Progenitor cell of endocrine pancreas (in vitro differentiated cells): ENCODE measurements around the gene FAM174A. TPM values are rescaled to one million over a fixed set of nuclear protein-coding genes. Genes with fewer than 3 reads are reported as not detected.
"Not testable (repeated sequence)": the region's sequence is repeated elsewhere in the genome, so short reads cannot be mapped to it uniquely, and the experiment has no call there.

ENCODE experiments used
- DNase-seq: peaks from one replicate; pipeline ENCODE4 v3.0.0; 2021; ENCODE audit warnings: low spot score; ENCODE audit not compliant: unreplicated experiment
- H3K27ac Mint-ChIP-seq: 2 replicates; pipeline ENCODE4 v1.8.0; 2021; ENCODE audit warnings: mild to moderate bottlenecking, moderate library complexity, mixed read lengths
- H3K27me3 Mint-ChIP-seq: 2 replicates; pipeline ENCODE4 v1.8.0; 2021; ENCODE audit warnings: mixed read lengths
- H3K36me3 Mint-ChIP-seq: 2 replicates; pipeline ENCODE4 v1.8.0; 2022; ENCODE audit warnings: mixed read lengths; ENCODE audit not compliant: insufficient read depth
- H3K4me1 Mint-ChIP-seq: 2 replicates; pipeline ENCODE4 v1.8.0; 2021; ENCODE audit warnings: low read depth, mixed read lengths
- H3K4me3 Mint-ChIP-seq: 2 replicates; pipeline ENCODE4 v1.8.0; 2021; ENCODE audit warnings: low read depth, mild to moderate bottlenecking, moderate library complexity, mixed read lengths
- H3K9me3 Mint-ChIP-seq: 2 replicates; pipeline ENCODE4 v1.8.0; 2021; ENCODE audit warnings: low read depth, mixed read lengths
- total RNA-seq: library from RNA; stranded (reverse); gene quantifications from 2 replicates; pipeline ENCODE4 v1.2.1, GENCODE V29; 2021
- TF ChIP-seq, protein P1 (sequence below): fragments of 200-600 bp; sonication (generic); IDR thresholded peaks from one replicate; pipeline ENCODE4 v1.5.0; 2021; ENCODE audit warnings: antibody characterized with exemption, mild to moderate bottlenecking; ENCODE audit not compliant: unreplicated experiment

The FAM174A gene
- total RNA-seq, 1 donor from 2014 or later, result 8.3 TPM

DNA sequence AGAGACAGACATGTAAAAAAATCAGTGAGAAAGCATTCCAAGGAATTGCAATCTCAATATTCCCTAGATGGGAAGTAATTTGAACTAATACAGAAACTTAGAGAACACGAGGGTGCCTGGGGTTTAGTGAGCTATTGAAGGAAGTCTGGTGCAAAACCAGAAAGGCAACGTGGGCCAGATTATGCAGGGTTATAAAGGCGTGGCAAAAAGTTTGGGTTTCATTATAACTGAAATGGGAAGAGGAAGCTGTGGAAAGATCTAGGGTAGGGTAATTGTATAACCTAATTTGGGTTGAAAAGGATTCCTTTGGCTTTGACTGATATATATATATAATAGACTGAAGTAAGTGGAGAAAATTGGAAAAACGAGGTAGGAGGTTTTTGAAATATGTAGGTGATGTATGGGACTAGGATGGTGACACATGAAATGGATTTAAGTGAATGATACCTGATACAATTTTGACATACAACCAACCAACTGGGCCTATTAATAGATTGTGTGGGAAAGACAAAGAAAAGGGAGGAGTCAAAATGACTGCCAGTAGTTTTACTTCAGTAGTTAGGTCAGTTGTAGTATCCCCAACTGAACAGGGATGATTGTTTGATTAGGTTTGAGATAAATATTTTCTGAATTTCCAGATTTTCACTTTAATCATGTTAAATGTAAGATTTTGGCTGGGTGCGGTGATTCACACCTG lies 65.3 kb downstream of the FAM174A start:
- TF ChIP-seq, protein P1, sequence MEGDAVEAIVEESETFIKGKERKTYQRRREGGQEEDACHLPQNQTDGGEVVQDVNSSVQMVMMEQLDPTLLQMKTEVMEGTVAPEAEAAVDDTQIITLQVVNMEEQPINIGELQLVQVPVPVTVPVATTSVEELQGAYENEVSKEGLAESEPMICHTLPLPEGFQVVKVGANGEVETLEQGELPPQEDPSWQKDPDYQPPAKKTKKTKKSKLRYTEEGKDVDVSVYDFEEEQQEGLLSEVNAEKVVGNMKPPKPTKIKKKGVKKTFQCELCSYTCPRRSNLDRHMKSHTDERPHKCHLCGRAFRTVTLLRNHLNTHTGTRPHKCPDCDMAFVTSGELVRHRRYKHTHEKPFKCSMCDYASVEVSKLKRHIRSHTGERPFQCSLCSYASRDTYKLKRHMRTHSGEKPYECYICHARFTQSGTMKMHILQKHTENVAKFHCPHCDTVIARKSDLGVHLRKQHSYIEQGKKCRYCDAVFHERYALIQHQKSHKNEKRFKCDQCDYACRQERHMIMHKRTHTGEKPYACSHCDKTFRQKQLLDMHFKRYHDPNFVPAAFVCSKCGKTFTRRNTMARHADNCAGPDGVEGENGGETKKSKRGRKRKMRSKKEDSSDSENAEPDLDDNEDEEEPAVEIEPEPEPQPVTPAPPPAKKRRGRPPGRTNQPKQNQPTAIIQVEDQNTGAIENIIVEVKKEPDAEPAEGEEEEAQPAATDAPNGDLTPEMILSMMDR, result no peak
- no peaks in the 10 kb centered on the region for H3K27me3 Mint-ChIP-seq
- no peak overlapping the region for H3K27ac Mint-ChIP-seq
- H3K4me3 Mint-ChIP-seq, result no peak overlapping the region
- no peaks in the 10 kb centered on the region for H3K36me3 Mint-ChIP-seq
- H3K9me3 Mint-ChIP-seq, result no peaks in the 10 kb centered on the region
- no peak for DNase-seq
- H3K4me1 Mint-ChIP-seq, result no peaks in the 10 kb centered on the region

DNA sequence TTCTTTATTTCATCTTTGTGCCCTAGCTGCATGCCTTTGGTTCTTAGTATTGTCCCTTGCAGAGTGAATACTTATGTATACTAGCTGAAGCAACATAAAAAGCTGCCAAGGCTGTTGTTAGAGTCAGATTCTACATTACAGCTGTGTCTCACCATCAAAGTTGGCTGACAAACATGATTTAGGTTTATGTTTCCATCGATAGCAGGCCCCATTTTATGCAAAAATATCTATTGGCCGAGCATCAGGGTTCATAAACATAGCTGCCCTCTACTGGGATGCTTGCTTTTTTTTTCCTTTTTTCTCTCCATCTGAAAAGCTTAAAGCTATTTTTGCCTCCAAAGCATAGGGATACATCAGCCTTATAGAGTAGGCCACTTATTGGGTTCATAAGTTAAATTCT lies 68.0 kb downstream of the FAM174A start:
- Mint-ChIP-seq H3K27me3 (no peaks in the 10 kb centered on the region), H3K27ac (no peak overlapping the region), H3K36me3 (no peaks in the 10 kb centered on the region), H3K4me3 (no peak overlapping the region), H3K4me1 (no peaks in the 10 kb centered on the region), H3K9me3 (no peaks in the 10 kb centered on the region)
- TF ChIP-seq, protein P1, result no peak
- DNase-seq, result no peak

DNA sequence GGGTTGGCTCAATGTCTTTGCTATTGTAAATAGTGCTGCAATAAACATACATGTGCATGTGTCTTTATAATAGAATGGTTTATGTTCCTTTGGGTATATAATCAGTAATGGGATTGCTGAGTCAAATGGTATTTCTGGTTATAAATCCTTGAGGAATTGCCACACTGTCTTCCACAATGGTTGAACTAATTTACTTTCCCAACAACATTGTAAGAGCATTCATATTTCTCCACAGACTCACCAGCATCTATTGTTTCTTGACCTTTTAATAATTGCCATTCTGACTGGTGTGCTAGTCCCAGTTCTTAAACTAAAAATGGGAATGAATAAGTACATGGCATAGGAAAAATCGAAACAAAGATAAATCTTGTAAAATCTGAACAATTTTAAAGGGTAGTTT lies 68.8 kb downstream of the FAM174A start:
- not testable (repeated sequence) for H3K4me3 Mint-ChIP-seq, H3K27ac Mint-ChIP-seq, H3K27me3 Mint-ChIP-seq, H3K9me3 Mint-ChIP-seq, DNase-seq, H3K4me1 Mint-ChIP-seq, H3K36me3 Mint-ChIP-seq

DNA sequence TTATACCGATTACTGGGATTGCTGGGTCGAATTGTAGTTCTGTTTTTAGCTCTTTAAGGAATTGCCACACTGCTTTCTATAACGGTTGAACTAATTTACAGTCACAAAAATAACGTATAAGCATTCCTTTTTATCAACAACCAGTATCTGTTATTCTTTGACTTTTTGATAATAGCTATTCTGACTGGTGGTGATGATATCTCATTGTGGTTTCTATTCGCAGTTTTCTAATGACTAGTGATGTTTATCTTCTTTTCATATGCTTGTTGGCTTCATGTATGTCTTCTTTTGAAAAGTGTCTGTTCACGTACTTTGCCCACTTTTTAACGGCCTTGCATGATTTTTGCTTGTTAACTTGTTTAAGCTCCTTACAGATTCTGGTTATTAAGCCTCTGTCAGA lies 74.4 kb downstream of the FAM174A start:
- H3K4me1 Mint-ChIP-seq, result no peaks in the 10 kb centered on the region

DNA sequence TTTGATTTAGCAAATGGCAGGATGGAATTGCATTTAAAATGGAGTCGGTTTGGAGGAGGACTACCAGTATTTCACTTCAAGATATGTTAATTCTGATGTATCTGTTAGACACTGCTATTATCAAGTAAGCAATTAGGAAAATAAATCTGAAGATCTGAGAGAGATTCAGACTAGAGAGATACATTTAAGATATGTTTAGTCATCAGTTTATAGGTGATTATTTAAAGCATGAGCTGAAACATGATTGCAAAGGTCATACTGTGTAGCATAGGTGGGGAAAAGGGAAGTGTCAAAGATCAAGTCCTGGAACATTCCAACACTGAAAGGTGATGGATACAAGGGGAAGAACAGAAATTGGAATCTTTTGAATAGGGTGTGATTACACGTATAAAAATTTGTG lies 79.1 kb downstream of the FAM174A start:
- TF ChIP-seq, protein P1, result no peak
- no peaks in the 10 kb centered on the region for H3K36me3 Mint-ChIP-seq
- DNase-seq, result no peak
- no peak overlapping the region for H3K27ac Mint-ChIP-seq
- no peaks in the 10 kb centered on the region for H3K27me3 Mint-ChIP-seq
- H3K4me3 Mint-ChIP-seq, result no peak overlapping the region
- peaks cover 15% of the 10 kb centered on the region for H3K9me3 Mint-ChIP-seq
- H3K4me1 Mint-ChIP-seq, result no peaks in the 10 kb centered on the region

More for the DNA sequence above, 74.4 kb downstream of the FAM174A start:
- Mint-ChIP-seq H3K36me3 (no peaks in the 10 kb centered on the region), H3K27me3 (no peaks in the 10 kb centered on the region), H3K27ac (no peak overlapping the region), H3K4me3 (no peak overlapping the region), H3K9me3 (peaks cover 15% of the 10 kb centered on the region)
- TF ChIP-seq, protein P1, result no peak
- DNase-seq, result no peak

DNA sequence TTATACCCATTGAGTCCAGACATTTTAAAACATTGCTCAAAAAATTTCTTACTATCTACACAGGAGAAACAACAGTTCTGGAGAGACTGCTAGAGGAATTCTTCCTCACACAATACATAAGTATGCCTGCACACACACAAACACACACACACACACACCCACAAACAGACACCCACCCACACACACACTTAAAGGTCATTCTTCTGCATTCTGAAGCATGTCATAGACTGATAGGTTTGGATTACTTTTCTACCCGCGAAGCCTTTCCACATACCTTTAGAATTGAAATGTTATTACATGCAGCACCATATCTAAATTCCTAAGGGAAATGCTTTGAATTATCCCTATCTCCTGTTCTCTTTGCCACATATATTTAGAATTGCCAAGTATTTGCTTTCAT lies 80.2 kb downstream of the FAM174A start:
- Mint-ChIP-seq H3K9me3 (peaks cover 8% of the 10 kb centered on the region), H3K27me3 (no peaks in the 10 kb centered on the region), H3K27ac (no peak overlapping the region), H3K4me1 (no peaks in the 10 kb centered on the region), H3K36me3 (no peaks in the 10 kb centered on the region), H3K4me3 (no peak overlapping the region)
- DNase-seq, result no peak
- TF ChIP-seq, protein P1, result no peak
